Skin of body (tissue), 2 donors: Measurements from ENCODE around the gene CDC20. TPM values are rescaled to one million over a fixed set of nuclear protein-coding genes. Genes with fewer than 3 reads are reported as not detected.
"Not testable (repeated sequence)": the region's sequence is repeated elsewhere in the genome, so short reads cannot be mapped to it uniquely, and the experiment has no call there.

Source experiments
- DNase-seq: peaks from one replicate; lab custom pipeline; 2025; lab: John Stamatoyannopoulos, UW
- total RNA-seq: library from RNA; depleted of rRNA; stranded (reverse); fragments of >200 nt; gene quantifications from one replicate; pipeline ENCODE4 v1.2.3, GENCODE V29; 2014

CDC20 gene
- total RNA-seq, 1 donor from 2014 or later, result 11.2 TPM

GRCh38 chr1:43357251-43357650 lies 1.5 kb upstream of the CDC20 start:
- no peak for DNase-seq

DNA sequence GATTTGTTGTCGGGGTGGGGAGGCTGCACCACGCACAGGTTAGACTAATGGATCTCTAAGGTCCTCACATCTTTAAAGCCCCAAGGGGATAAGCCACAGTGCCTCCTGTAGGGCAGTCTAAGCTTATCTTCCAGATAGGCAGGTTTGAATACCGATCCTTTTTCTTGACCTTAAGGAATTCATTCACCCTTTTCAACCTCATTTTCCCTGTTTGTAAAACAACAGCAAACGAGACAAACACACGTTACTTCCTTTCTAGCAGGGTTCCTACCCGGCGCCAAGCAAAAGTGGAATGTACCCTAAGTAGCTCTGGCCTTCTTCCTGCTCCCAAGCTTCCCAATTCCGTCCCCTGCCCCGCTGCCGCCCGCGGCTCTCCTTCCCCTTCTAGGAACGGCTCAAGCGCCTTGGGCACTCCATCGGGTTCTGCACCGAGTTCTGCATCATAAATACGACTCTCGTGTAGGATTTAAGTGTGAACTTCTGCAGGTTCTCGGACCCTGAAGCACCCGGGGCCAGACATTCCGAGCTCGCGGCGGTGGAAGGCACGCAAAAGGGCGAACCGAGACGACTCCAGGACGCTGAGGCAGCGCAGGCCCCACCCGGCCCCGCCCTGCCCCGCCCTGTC lies 548 bp upstream of the CDC20 start:
- no peak for DNase-seq

GRCh38 chr1:43359696-43360095 lies 915 bp downstream of the CDC20 start:
- no peak for DNase-seq

GRCh38 chr1:43360616-43361015 lies 1.8 kb downstream of the CDC20 start:
- no peak for DNase-seq

DNA sequence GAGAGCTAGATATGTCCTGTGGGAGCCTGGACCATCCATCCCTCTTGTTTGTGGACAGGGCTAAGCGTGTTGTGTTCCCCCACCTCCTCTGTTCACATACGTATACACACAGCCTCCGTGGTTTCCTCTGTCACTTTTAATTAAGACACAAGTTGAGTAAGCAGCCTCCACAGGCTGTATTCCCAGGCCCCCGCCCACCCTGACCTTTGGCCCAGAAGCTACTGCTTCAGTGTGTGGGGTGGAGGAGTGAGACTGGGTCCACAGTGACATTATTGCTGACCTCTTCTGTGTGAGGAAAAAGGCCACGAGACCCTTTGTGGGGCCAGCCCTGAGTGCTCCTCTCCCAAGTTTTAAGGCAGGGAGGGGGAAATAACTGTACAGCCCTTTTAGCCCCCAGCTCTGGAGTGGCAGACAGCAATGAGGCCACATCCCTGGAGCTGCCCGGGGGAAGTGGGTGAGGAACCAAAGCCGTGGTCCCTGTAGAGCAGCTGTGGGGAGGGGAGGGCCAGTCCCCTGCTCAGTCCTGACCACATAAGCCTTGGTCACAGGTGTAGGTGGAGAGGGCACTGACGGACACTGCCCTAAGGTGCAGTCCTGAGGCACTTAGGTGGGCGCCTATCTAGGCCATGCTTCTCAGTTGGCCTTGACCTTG lies 4.6 kb downstream of the CDC20 start:
- DNase-seq, result no peak

GRCh38 chr1:43363935-43364525 lies 5.2 kb downstream of the CDC20 start:
- DNase-seq, result no peak

DNA sequence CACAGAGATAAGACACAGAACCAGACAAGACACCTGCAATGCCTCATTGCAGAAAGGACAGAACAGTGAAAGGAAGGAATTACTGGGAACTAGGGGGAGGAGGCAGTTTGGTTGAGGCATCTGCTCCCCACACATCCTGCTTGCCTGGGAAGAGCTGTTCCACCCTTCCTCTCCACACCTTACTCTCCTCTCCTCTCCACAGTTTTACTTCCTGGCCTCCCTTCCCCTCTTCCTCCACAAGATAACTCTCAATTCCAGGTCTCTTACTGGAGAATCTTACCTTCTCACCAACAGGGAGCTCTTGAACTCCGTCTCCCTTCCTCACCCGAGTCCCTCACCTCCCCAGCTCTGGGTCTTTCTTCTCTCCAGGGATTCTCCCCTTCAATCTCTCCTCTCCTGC lies 6.9 kb downstream of the CDC20 start:
- DNase-seq, result no peak

GRCh38 chr1:43366179-43366578 lies 7.4 kb downstream of the CDC20 start:
- no peak for DNase-seq

DNA sequence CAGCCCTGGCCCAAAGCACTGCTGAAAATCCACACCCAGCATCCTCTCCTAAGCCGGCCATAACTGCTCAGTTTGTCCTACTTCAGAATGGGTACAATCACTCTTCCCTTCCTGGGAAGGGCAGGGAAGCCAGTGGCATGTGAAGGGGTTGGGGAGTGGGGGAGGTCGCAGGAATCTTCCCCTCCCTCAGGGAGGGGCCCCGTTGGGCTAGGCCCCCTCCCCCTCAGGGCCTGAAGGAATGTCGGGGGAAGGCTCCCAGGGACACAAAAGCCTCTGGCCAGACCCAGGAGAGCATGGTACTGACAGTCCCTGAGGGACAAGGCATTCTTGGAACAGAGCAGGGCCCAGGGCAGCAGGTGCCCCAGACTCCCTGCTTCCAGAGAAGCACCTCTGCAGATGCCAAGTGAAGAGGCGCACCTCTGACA lies 7.8 kb downstream of the CDC20 start:
- DNase-seq, result no peak

DNA sequence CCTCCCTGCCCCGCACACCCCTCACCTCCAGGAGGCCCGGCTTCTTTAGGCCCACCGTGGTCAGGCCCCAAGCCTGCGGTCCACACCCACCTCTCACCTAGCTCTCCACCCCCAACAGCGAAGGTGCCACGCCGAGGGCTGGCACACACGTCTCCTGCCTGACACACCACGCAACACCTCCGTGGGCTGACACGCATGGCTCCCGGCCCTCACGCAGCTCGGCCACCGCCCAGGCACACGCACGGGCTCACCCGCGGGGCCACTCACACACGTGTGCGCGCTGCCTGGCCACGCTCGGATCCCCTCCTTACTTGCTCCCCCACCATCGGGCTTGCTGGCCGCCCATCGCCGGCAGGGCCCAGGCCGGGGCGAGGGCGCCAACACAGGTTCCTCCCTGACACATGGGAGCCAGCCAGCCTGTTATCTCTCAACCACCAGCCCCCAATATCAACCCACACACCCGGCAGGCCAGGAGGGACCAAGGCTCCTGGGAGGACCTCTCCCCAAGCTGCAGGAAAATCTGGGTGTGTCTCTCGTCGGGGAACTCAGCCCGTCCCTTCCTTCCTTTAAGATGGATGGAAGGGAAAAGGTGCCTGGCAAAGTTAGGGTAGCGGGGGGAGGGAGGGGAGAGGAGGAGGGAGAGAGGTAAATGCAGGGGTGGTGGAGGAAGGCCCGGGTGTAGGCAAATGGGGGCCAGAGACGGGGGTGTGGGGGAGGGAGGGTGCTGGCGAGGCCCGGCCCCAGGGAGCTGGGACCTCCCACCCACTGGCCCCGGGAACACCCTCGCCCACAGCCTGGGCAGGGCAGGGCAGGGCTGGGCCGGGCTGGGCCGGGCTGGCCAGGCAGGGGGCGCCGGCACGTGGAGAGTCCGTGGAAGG lies 8.5 kb downstream of the CDC20 start:
- no peak for DNase-seq

- DNase-seq, result peak; percentile 64
These were observed 9.3 kb downstream of the CDC20 start, which contains the start of gene ELOVL1 for GRCh38 chr1:43367904-43368645. Gene ELOVL1 (minus strand): TSS chr1:43368011. CDS start chr1:43365609, 2,402 bp downstream.

DNA sequence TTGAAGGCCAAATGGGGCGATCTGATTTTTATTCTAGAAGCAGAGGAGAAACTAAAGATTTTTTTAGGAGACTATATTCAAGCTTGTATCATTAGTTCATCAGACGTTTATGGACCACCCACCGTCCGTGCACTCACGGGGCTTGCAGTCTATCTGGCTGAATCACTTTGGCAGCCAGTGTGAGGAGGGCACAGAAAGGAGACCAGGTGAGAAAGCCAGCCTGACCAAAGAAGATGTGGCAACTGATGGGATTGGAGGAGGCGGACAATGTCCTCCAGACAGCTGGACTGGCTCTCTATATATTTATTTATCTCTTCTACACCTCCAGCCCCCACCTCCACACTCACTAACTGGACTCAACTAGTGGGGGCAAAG lies 9.9 kb downstream of the CDC20 start:
- DNase-seq, result no peak

GRCh38 chr1:43369779-43370178 lies 11.0 kb downstream of the CDC20 start:
- not testable (repeated sequence) for DNase-seq

- no peak for DNase-seq
These were observed 11.8 kb downstream of the CDC20 start for GRCh38 chr1:43370564-43370963.

- DNase-seq, result no peak
These were observed 13.4 kb downstream of the CDC20 start for GRCh38 chr1:43372172-43372571.

DNA sequence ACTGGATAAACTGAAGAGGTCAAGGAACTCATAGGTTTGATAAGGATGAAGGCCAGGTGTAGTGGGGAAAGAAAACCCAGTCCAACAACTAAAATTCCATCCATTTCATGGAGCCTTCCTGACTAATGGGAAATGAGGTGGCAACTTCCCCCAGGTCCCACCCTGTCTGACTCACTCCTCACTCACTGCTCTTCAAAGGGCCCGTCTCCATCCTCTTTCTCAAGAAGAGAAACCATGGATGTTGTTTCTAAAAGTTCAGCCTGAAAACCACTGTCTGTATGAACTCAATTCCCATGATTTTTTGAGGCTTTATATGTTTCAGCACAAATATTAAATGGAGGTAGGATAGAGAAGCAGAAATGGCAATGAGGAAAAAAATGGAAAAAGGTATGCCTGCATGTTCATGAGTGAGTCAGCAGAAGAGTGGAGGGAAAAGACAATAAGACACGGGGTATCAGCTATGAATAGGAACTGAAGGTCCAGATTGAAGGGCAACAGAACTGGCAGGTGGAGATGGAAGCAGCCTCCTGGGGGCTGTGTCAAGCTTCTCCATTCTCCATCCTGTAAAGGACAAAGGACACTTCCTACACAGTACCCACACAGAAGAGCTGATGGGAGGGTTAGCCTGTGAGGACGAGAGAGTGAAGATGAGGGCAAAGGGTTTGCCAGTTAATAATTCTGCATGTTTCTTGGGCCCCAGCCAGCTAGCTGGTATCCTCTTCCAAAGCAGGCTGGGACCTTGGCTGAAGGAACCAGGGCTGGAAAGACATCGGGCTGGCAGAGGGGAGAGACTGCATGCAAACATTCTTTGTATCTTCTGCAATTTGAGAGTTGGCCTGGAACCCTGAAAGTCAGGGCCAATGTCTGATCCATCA lies 14.5 kb downstream of the CDC20 start:
- no peak for DNase-seq

DNA sequence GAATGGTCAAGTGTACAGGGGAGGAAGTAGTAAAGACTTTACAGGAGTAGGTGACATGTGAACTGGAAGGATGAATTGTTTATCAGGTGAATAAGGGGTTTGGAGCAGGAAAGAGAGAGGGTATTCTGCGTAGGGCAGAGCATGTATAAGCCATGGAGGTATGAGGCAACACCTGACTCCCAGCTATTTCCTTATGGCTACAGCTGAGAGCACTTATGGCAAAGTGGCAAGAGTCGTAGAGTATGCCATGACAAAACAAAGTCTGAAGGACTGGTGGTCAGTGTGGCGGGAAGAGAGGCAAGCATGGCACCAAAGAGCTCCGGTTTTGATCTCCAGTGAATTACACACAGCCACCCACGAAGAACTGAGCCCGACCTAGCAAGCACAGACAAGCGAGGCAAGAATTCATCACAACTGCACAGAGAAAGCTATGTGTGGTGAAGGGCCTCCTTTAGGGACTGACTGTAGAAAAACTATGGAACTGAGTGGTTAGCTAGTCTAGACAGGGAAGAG lies 18.0 kb downstream of the CDC20 start:
- DNase-seq, result no peak

- DNase-seq, result no peak
These were observed 19.1 kb downstream of the CDC20 start for GRCh38 chr1:43377831-43378230.

DNA sequence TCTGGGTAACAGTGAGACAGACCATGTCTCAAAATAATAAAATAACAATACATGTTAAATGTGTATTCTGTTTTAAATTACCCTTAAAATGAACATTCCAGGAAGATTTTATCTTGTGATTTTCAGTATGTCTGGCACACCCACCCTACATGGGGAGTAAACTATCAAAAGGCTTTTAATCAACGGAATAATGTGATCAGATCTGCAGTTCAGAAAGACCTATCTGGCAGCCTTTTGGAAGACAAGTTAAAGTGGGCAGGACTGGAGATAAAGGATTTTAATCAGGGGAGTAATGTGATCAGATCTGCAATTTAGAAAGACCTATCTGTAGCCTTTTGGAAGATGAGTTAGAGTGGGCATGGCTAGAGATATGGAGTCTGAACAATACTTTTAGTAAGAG lies 20.7 kb downstream of the CDC20 start:
- DNase-seq, result no peak

GRCh38 chr1:43381612-43382011 lies 22.8 kb downstream of the CDC20 start:
- no peak for DNase-seq
